Left cardiac atrium (tissue), 4 donors: ENCODE data around the gene PDCD1. TPM values are rescaled to one million over a fixed set of nuclear protein-coding genes. Genes with fewer than 3 reads are reported as not detected.
A peak's percentile ranks its signal among the peaks of the same experiment; 100 is the strongest.
"Not testable (repeated sequence)": the region's sequence is repeated elsewhere in the genome, so short reads cannot be mapped to it uniquely, and the experiment has no call there.

ENCODE experiments used
- ATAC-seq, 2 donors: fragments of 200-7000 bp; cut with Tn5 transposase; one replicate each; pipeline ENCODE4 v1.9.1; 2020; ENCODE audit warnings: mild to moderate bottlenecking in 2 of 2, moderate library complexity in 2 of 2
- DNase-seq: peaks from one replicate; pipeline ENCODE4 v3.0.0-alpha.2; 2020
- intact Hi-C, 2 donors: fragments of 100-400 bp; cut with DNase I; formaldehyde crosslinking; loops; one replicate each; pipeline versions ENCODE4 v1.14.1 to v1.15.1; 2022 to 2023
- total RNA-seq, 2 donors: library from RNA; stranded (reverse); fragmentation: NEBNext Ultra II Directional; extraction: Animal tissue kit (Norgen Biotek cat#: 25700); gene quantifications; one replicate each; pipeline ENCODE4 v1.2.1, GENCODE V29; 2021
- donor health status: DM: no; HTN: yes; CAD: no.
- donor health status: DM: no; HTN: yes; CAD: no; lungs with severe emphysema.
- donor health status: DM: yes; HTN: yes; CAD: no.
- donor health status: Dilated cardiomyopathy.

PDCD1 gene
- total RNA-seq, 2 donors from 2014 or later = 1.2 to 1.5 TPM

- intact Hi-C loops = no loop called here
- DNase-seq (peak; percentile 76), ATAC-seq (peak; percentile 48 to 50)
Measured at GRCh38 chr2:241882091-241882625, 23.5 kb upstream of the PDCD1 start.

GRCh38 chr2:241880311-241881073, 21.8 kb upstream of the PDCD1 start:
- intact Hi-C loops = no loop called here
- ATAC-seq (no peak), DNase-seq (no peak)

- no peak for ATAC-seq
- intact Hi-C loops = loop anchor here in 1 of 2 donors (5.0 kb wide), 1 partner anchor 152 kb away; no protein-coding TSS in a partner anchor
Measured at GRCh38 chr2:241879326-241879725, 20.6 kb upstream of the PDCD1 start.

GRCh38 chr2:241877989-241878970, 19.6 kb upstream of the PDCD1 start:
- ATAC-seq (peak in 1 of 2 donors; percentile 15), DNase-seq (peak; percentile 78)
- intact Hi-C loops = loop anchor here in 1 of 2 donors (5.0 kb wide), 1 partner anchor 151 kb away; no protein-coding TSS in a partner anchor

More at GRCh38 chr2:241879326-241879725, 20.6 kb upstream of the PDCD1 start:
- no peak for DNase-seq

- DNase-seq (no peak), ATAC-seq (no peak)
- intact Hi-C loops = loop anchor here in 1 of 2 donors (5.0 kb wide), 1 partner anchor 150 kb away; no protein-coding TSS in a partner anchor
Measured at GRCh38 chr2:241877197-241877685, 18.5 kb upstream of the PDCD1 start.

GRCh38 chr2:241876528-241877196, 18.0 kb upstream of the PDCD1 start:
- no peak for DNase-seq
- ATAC-seq = no peak
- intact Hi-C loops = loop anchor here in 1 of 2 donors (5.0 kb wide), 1 partner anchor 149 kb away; no protein-coding TSS in a partner anchor

GRCh38 chr2:241875754-241876527, 17.2 kb upstream of the PDCD1 start:
- not testable (repeated sequence) for ATAC-seq, DNase-seq
- intact Hi-C loops = loop anchor here in 1 of 2 donors (5.0 kb wide), 1 partner anchor 149 kb away; no protein-coding TSS in a partner anchor

- no peak for DNase-seq
- intact Hi-C loops = no loop called here
Measured at GRCh38 chr2:241874277-241874925, 15.7 kb upstream of the PDCD1 start.

GRCh38 chr2:241873803-241874110, 15.1 kb upstream of the PDCD1 start:
- ATAC-seq (no peak), DNase-seq (no peak)
- intact Hi-C loops = no loop called here

More at GRCh38 chr2:241874277-241874925, 15.7 kb upstream of the PDCD1 start:
- no peak for ATAC-seq

GRCh38 chr2:241873081-241873802, 14.5 kb upstream of the PDCD1 start:
- DNase-seq (no peak), ATAC-seq (no peak)
- intact Hi-C loops = no loop called here

- intact Hi-C loops = no loop called here
- ATAC-seq (no peak), DNase-seq (no peak)
Measured at GRCh38 chr2:241872313-241872642, 13.6 kb upstream of the PDCD1 start.

GRCh38 chr2:241871538-241872312, 13.0 kb upstream of the PDCD1 start:
- DNase-seq = no peak
- intact Hi-C loops = no loop called here
- ATAC-seq = no peak

GRCh38 chr2:241870611-241871537, 12.2 kb upstream of the PDCD1 start:
- intact Hi-C loops = no loop called here
- no peak for DNase-seq
- peak in 1 of 2 donors; percentile 6 for ATAC-seq

- no peak for ATAC-seq
- intact Hi-C loops = no loop called here
- DNase-seq = no peak
Measured at GRCh38 chr2:241870081-241870541, 11.4 kb upstream of the PDCD1 start.
